Activated naive CD8-positive, alpha-beta T cell treated with anti-CD3 and anti-CD28 coated beads, Interleukin-2, amount 50 U/mL, for 16 hours (primary cell): Measurements from ENCODE around the gene SEMA4D.
A peak's percentile ranks its signal among the peaks of the same experiment; 100 is the strongest.
"Not testable (repeated sequence)": the region's sequence is repeated elsewhere in the genome, so short reads cannot be mapped to it uniquely, and the experiment has no call there.

Source experiments
- DNase-seq: peaks from one replicate; pipeline ENCODE4 v3.0.0-alpha.2; 2020; ENCODE audit warnings: low read depth, low spot score

The SEMA4D gene

DNA sequence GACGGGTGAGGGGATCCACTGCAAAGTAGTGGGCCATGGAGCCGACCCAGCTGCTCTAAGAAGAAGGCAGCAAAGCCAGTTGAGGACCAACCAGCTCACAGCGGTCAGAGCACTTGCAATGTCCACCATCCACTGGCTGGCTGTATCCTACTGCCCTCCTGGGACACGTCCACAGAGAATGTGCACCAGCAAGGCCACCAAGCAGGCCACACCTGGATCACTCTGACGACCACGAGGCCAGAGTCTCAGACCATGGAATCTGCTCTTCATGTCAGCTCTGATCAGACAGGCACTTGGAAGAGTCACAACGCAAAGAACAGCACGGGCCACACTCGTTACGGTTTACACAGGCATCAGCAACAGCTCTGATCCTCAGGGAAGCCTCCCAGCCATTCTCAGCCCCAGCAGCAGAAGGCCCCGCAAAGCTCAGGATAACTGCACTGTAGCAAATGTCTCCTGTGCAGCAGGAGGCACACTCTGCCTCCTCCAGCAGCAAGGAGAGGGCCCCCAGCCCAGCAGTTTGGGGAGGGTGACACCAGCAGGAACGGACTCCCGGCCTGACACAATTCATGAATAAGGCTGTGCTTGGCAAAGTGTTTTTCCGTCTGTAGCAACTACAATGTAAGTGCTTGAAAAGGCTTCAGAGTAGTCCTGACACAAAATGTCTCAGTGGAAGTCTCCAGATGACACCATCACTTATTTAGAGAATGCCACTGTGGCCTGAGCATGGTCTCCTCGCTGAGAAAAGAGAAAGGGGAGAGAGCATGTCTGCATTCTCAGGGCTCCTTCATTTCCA lies 15.7 kb downstream of the SEMA4D start:
- DNase-seq: no peak

DNA sequence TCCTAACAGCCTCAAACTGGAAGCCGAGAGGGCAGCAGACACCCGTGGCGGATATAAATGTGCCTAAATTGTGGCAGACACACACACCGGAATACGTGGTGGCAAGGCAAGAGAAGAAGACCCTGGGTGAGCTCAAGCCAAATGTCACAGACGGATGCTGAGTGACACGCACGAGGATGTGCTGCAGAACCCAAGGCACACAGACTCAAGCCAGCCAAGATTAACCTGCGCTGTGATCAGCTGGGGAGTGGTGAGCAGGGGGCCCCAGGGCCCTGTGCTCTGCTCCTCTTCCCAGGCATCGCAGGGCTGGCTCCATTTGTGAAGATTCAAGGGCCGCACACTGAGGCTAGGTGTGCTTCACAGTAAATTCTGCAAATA lies 16.4 kb downstream of the SEMA4D start:
- DNase-seq: no peak

DNA sequence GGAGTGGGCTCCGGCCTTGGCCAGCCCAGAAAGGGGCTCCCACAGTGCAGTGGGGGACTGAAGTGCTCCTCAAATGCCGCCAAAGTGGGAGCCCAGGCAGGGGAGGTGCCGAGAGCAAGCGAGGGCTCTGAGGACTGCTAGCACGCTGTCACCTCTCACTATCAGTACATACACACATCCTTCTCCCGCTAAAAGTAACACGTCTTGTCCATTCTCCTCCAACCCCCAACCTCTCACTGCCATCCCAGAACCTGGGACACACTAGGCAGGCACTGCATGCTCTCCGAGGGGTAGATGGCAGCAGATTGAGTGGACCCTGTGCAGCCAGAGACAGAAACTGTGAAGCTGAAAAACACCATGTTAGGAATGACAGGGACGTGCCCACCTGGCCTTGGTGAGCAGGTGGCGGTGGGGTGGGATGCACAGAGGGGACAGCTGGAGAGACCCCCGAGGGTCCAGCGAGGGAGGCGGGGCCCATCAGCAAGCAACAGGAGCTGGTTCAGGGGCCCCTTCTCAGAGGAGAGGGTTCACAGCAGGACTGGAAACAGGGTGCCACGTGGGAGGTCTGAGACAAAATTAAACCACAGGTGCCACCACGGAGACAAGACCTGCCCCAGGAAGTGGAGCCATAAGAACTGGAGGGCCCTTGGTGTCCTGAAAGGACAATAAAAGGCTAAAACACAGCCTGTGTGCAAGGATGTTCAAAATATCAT lies 16.9 kb downstream of the SEMA4D start:
- DNase-seq: no peak

DNA sequence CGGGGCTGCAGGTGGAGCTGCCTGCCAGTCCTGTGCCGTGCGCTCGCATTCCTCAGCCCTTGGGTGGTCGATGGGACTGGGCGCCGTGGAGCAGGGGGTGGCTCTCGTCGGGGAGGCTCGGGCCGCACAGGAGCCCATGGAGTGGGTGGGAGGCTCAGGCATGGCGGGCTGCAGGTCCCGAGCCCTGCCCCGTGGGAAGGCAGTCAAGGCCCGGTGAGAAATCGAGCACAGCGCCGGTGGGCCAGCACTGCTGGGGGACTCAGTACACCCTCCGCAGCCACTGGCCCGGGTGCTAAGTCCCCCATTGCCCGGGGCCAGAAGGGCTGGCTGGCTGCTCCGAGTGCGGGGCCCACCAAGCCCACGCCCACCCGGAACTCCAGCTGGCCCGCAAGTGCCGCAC lies 17.5 kb downstream of the SEMA4D start:
- DNase-seq: not testable (repeated sequence)

DNA sequence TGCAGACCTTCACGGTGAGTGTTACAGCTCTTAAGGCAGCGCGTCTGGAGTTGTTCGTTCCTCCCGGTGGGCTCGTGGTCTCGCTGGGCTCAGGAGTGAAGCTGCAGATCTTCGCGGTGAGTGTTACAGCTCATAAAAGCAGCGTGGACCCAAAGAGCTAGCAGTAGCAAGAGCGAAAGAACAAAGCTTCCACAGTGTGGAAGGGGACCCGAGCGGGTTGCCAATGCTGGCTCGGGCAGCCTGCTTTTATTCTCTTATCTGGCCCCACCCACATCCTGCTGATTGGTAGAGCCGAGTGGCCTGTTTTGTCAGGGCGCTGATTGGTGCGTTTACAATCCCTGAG lies 18.3 kb downstream of the SEMA4D start:
- DNase-seq: not testable (repeated sequence)

DNA sequence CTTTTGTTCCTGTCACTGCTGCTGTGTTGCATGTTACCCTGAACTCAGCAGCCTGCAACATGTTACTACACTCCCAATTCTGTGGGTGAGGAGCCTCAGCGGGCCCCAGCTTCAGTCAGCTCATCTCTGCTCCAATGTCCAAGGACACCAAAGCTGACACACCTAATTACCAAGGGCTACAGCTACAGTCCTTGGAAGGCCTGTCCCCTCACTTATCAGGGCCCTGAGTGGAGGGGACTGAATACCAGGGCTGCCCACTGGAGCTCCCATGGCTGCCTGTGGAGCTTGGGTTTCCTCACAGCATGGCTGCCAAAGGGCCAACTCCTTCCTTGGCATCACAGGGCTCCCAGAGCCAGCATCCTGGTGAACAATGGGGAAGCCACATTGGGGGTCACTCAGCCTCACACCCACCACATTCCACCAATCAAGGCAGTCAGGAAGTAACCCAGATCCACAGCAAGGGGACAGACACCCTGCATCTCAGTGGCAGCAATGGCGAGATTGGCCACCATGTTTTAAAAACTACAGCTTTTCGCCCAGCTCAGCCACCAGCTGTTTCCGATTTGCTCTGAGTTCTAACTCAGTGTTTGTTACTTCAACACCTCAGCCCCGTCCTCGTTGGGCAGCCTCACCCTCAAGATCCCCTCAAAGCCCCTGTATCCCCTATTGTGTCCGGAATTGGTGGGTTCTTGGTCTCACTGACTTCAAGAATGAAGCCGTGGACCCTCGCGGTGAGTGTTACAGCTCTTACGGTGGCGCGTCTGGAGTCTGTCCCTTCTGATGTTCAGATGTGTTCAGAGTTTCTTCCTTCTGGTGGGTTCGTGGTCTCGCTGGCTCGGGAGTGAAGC lies 18.9 kb downstream of the SEMA4D start:
- DNase-seq: no peak

DNA sequence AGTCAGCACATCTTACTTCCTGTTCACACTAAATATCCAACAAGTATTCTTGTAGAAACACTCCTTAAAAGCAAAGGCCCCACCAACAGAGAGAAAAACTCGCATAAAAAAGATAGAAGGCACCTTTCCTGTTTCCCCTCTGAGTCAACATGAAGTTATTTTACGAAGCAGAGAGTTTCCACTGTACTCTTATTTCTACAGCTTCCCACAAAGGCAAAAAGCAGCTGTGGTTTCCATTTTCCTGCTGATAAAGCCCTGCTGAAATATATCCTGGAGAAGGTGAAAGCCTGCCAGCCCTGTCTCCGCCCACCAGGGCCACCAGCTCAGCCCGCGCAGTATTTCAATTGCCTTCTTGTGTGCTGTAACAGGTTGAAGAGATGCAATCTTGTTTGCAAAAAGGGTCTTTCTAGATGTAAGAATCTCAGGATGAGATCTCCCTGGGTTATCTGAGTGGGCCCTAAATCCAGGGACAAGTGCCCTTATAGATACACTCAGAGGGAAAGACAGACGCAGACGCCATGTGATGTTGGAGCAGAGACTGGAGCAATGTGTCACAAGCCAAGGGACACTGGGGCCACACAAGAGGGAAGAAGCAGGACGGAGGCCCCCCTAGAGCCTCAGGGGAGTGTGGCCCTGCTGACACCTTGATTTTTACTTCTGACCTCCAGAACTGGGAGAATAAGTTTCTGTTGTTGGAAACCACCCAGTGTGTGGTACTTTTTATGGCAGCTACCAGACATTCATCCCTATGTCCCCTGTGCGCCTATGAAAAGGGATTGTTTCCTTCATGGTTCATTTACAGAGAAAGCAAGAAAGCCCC lies 19.9 kb downstream of the SEMA4D start:
- DNase-seq: no peak

DNA sequence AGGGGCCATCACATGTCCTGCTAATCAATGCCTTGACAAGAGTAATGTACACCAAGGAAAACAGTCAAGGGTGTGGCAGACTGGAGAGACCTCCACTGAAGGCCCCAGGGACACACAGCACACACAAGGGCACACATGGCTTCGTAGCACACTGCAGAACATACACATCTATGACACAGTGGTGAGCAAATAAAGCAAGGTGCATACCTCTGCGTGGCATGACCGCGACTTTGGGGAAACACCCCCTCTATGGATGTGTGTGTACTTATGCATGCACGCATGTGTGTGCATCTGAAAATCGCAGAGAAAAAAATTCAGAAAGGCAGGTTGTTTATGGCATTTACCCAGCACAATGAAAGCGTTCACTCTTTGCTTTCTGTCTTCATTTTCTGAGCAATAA lies 20.5 kb downstream of the SEMA4D start:
- peak; percentile 38 for DNase-seq

DNA sequence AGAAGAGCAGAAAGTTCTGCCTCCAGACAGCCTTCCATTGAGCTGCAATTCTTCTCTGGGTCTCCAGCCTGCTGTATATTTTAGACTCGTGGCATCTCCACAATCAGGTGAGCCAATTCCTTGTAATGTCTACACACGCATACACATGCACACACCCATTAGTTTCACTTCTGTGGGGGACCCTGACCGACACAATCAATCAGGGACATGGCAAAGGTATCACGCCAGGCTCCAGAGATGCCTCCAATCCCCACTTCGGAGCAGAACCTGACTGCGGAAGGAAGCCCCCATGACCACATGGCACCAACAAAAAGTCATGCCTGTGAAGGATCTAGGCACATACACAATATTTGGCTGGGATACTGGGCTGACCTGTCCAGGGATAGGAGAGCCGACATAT lies 21.4 kb downstream of the SEMA4D start:
- no peak for DNase-seq

DNA sequence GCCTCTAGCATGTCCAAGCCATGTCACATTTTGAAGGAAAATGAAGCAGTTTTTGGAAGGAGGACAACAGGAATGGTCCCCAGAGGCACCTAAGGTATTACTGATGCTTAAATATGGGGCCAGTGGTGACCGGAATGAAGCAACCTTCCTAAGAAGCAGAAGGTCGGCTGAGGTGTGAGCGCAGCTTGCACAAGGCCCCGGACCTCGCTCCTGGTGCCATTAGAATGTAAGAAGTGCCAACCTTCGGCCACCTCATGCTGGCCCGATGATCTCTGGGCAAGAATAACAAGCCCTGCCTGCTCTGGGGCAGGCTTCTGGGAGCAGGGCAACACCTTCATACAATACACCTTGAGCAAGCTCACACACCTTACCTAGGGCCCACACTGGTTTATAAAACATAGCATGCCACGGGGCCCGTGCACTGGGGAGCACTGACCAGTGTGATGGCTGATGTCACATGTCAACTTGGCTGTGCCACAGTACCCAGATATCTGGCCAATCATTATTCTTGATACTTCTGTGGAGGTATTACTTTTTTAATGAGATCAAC lies 21.9 kb downstream of the SEMA4D start:
- DNase-seq: no peak

DNA sequence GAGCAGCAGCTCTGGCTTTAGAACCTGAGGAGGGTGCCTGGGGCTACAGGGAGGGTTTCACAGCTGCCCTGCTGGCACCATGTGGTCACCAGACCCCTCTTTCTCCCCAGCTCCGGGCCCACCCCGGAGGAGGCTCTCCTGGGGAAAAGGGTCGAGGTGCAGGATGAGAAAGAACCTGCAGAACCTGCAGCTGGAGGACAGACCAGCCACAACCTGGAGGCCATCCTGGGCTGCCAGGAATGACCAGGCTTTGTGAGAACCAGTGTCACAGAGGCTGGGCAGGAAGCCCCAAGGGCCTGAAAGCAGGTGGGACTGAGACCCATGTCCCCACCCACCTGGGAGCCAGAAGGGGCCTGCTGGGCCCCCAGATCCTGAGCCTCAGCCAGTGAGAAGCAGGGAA lies 23.0 kb downstream of the SEMA4D start:
- no peak for DNase-seq

DNA sequence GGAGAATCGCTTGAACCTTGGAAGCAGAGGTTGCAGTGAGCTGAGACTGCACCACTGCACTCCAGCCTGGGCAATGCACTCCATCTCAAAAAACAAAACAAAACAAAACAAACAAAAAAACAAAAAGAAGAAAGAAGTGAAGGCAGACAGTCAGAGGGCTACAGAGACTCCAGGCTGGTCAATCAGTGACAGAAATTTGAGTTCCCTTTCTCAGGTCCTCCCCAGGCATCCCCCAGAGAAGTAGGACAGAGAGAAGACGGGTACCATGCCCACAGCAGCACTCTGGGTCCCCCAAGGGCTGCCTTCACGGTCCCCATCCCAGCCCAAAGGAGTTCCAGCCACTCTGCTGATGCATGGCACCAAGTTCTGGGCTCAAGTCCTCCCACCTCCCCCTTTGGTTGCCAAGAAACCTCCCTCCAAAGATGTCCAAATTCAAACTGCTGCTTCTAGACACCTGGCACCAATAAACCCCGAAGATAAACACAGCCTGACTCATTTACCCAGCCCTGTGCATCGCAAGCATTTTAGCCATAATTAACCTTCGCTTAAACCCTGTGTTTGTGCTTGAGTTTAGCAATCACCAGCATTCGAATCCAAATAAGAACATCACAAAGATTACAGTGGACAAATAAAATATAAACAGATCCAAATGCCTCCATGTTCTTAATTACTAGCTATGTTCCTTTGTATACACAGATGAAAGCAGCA lies 24.0 kb downstream of the SEMA4D start:
- no peak for DNase-seq

DNA sequence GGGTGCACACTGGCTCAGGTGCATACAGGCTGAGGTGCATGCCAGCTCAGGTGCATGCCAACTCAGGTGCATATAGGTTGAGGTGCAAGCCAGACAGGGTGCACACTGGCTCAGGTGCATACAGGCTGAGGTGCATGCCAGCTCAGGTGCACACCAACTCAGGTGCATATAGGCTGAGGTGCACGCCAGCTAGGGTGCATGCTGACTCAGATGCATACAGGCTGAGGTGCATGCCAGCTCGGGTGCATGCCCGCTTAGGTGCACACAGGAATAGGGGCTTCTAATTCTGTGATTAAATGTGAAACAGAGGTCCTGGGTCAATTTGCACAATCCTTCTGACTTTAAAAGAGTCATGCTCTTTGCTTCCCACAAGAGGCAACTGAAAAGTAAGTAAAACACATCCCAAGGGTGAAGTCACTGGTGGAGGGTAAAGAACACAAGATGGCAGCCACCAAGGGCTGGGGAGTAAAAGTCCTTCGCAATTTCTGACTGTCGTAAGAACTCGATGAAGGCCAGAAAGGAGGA lies 26.1 kb downstream of the SEMA4D start:
- DNase-seq: not testable (repeated sequence)

DNA sequence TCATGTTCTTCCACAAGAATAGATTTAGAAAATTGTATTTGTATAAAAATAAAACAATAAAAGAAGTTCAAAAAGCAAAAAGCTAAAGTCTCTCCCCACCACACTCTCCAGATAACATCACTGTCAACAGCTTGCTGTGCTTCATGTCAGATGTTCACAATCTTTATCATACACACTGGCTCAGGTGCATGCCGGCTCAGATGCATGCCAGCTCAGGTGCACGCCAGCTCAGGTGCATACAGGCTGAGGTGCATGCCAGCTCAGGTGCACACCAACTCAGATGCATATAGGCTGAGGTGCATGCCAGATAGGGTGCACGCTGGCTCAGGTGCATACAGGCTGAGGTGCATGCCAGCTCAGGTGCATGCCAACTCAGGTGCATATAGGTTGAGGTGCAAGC lies 26.5 kb downstream of the SEMA4D start:
- no peak for DNase-seq

DNA sequence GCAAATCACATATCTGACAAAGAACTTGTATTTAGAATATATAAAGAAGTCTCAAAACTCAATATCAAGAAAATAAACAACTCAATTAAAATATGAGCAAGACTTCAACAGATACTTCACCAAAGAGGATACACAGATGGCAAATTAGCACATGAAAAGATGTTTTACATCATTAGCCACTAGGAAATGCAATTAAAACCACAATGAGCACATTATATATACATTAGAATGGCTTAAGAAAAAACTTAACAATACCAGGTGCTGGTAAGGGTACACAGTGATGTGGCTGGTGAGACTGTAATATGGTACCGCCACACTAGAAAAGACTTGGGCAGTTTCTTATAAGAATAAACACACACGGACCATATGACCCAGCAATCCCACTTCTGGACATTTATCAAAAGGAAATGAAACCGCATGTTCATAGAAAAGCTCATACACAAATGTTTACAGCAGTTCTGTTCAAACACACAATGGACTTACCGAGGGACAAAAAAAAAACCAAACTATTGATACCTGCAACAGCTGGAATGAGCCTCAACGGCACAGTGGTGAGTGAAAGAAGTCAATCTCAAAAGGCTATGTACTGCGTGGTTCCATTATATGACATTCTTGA lies 27.6 kb downstream of the SEMA4D start:
- no peak for DNase-seq

DNA sequence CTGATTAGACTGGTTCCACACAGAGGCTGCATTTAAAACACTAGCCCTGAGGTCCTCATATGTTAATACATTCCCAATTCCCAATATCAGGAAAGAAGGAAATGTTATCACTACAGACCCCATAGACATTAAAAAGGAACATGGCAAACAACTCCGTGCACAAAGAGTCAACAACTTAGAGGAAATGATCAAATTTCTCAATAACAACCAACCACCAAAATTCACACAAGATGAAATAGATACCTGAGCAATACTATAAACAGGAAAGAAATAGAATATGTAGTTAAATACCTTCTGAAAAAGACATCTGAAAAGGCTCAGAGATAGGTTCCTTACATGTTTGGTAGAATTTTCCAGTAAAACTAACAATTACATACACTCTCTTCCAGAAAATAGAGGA lies 28.9 kb downstream of the SEMA4D start:
- DNase-seq: no peak

DNA sequence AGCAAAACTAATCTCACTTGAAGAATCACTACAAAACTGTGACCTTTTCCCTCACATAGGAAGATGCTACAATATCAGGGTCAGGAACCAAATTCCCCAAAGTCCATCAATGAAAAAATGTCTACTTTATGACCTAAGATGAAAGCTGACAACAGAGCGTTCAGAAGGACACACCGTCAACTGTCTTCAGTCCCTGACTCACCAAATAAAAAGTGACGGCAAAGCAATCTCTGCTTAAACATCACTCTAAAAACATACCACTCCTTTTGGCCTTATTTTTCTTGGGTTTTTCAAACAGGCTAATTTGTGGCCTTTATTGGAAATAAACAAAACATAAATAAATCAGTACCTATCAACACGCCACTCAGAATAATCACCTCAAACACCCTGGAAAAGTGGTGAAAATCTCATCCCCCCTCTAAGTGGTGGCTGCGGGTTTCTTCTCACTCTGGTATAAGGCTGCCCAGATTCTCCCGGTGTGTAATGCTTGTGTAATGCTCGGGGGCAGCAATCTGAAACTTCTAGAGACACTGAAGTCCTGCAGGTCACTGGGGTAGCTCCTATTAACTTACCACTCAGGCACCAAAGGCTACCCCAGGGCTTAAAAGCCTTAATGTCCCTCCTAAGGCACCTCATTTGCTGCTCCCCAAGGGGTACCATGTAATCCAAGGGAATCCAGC lies 29.5 kb downstream of the SEMA4D start:
- DNase-seq: no peak

DNA sequence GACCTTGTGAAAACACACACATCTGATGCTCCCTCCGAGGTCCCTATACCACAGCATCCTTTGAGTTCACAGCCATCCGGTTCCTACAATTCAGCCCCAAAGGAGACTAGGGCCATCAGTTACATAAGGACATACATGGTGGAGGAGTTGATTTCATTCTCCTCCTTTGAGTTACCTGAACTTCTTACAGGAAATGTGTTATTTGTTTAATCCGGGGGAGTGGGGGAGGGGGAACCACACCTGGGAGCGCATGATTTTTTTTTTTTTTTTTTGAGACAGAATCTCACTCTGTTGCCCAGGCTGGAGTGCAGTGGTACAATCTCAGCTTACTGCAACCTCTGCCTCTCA lies 30.7 kb downstream of the SEMA4D start:
- DNase-seq: no peak

DNA sequence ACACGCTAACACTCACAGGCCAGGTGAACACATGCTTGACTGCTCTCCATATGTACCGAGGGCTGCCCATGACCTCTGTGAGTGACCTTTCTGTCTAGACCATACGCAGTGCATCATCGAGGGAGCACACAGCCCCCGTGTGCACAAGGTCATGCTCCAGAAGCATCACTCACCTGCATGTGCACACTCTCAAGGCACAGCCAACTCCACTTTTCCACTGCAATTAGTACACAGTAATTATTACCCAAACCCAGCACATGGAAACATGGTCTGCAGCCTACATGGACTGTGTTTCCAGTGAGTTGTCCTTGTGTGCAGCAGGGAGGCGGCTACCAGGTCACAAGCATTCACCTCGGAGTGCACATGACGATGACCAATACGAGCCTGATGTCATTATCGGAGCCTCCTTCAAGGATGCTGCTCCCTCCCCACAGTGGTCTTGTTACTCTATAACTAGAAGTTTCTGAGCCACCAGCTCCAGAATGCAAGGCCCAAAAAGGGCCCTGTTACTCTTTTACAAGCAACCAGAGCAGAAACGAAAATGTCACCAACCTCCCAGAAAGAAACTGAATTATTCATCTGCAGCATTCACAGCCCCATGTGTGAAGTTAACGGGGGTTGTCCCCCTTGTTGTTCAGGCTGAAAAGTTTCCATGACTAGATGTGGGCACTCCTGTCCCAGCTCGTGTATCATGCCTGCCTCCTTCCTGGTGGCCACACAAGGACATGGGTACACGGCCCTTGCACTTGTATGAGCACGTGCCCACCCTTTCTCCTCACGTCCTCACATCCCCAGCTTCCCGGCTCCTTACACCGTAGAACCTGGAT lies 31.2 kb downstream of the SEMA4D start:
- peak; percentile 31 for DNase-seq
